ENCODE data around the gene GPSM1.

The GPSM1 gene

GRCh38 chr9:136394312-136395019 lies 67.1 kb downstream of the GPSM1 start:
- Histone ChIP-seq H3K4me1 (ENCODE audit: insufficient read depth, low read length, poor library complexity, severe bottlenecking) (peaks cover 12% of the 10 kb centered on the region), H3K79me2 (ENCODE audit: insufficient read depth, low read length) (peaks cover 22% of the 10 kb centered on the region), H2AFZ (ENCODE audit: low read length) (no peak overlapping the region), H3K27me3 (ENCODE audit: insufficient read depth, low read length, poor library complexity, severe bottlenecking) (no peaks in the 10 kb centered on the region), H3K9ac (ENCODE audit: low read depth, low read length, poor library complexity, severe bottlenecking) (no peak overlapping the region), H3F3A (ENCODE audit: low read depth) (no peaks in the 10 kb centered on the region), H3K9me3 (ENCODE audit: insufficient read depth, low read depth, low read length) (no peaks in the 10 kb centered on the region), H3K36me3 (ENCODE audit: insufficient read depth, low read length) (peaks cover 39% of the 10 kb centered on the region; the same call in 1 of the 2 replicates), H4K20me1 (ENCODE audit: insufficient read depth, low read length, poor library complexity, severe bottlenecking) (peaks cover 16% of the 10 kb centered on the region), H3K4me3 (ENCODE audit: low read length, poor library complexity, severe bottlenecking) (no peak overlapping the region), H3K9me2 (replicated peaks; ENCODE audit: low read depth, low read length) (no peaks in the 10 kb centered on the region), H3K4me2 (ENCODE audit: low read depth, low read length, poor library complexity, severe bottlenecking) (no peak overlapping the region)
- no peak for TF ChIP-seq CTCF (conservative IDR thresholded peaks at IDR 0.05; ENCODE audit: low read length)

- Histone ChIP-seq H3F3A (ENCODE audit: low read depth) (no peaks in the 10 kb centered on the region), H3K36me3 (ENCODE audit: insufficient read depth, low read length) (peaks cover 39% of the 10 kb centered on the region; the same call in 1 of the 2 replicates)
Observed at GRCh38 chr9:136395020-136395340, 67.6 kb downstream of the GPSM1 start.

GRCh38 chr9:136395345-136396218 lies 68.2 kb downstream of the GPSM1 start:
- Histone ChIP-seq H3K4me3 (ENCODE audit: low read length, poor library complexity, severe bottlenecking) (no peak overlapping the region), H3K79me2 (ENCODE audit: insufficient read depth, low read length) (peaks cover 27% of the 10 kb centered on the region), H3K27me3 (ENCODE audit: insufficient read depth, low read length, poor library complexity, severe bottlenecking) (no peaks in the 10 kb centered on the region), H3K9ac (ENCODE audit: low read depth, low read length, poor library complexity, severe bottlenecking) (no peak overlapping the region), H4K20me1 (ENCODE audit: insufficient read depth, low read length, poor library complexity, severe bottlenecking) (peaks cover 21% of the 10 kb centered on the region), H3K4me2 (ENCODE audit: low read depth, low read length, poor library complexity, severe bottlenecking) (no peak overlapping the region), H3K9me3 (ENCODE audit: insufficient read depth, low read depth, low read length) (no peaks in the 10 kb centered on the region), H3K36me3 (ENCODE audit: insufficient read depth, low read length) (peaks cover 39% of the 10 kb centered on the region; the same call in 1 of the 2 replicates), H3K9me2 (replicated peaks; ENCODE audit: low read depth, low read length) (no peaks in the 10 kb centered on the region), H3F3A (ENCODE audit: low read depth) (no peaks in the 10 kb centered on the region), H3K4me1 (ENCODE audit: insufficient read depth, low read length, poor library complexity, severe bottlenecking) (peaks cover 17% of the 10 kb centered on the region), H2AFZ (ENCODE audit: low read length) (no peak overlapping the region)
- TF ChIP-seq CTCF (conservative IDR thresholded peaks at IDR 0.05; ENCODE audit: low read length) (no peak), EZH2phosphoT487 (IDR thresholded peaks at IDR 0.05; ENCODE audit: borderline replicate concordance) (no peak)

More at GRCh38 chr9:136395020-136395340, 67.6 kb downstream of the GPSM1 start:
- Histone ChIP-seq H3K4me2 (ENCODE audit: low read depth, low read length, poor library complexity, severe bottlenecking) (no peak overlapping the region), H4K20me1 (ENCODE audit: insufficient read depth, low read length, poor library complexity, severe bottlenecking) (peaks cover 21% of the 10 kb centered on the region), H3K79me2 (ENCODE audit: insufficient read depth, low read length) (peaks cover 27% of the 10 kb centered on the region), H3K9me3 (ENCODE audit: insufficient read depth, low read depth, low read length) (no peaks in the 10 kb centered on the region), H3K27me3 (ENCODE audit: insufficient read depth, low read length, poor library complexity, severe bottlenecking) (no peaks in the 10 kb centered on the region), H3K4me1 (ENCODE audit: insufficient read depth, low read length, poor library complexity, severe bottlenecking) (peaks cover 12% of the 10 kb centered on the region), H2AFZ (ENCODE audit: low read length) (no peak overlapping the region), H3K9me2 (replicated peaks; ENCODE audit: low read depth, low read length) (no peaks in the 10 kb centered on the region), H3K9ac (ENCODE audit: low read depth, low read length, poor library complexity, severe bottlenecking) (no peak overlapping the region), H3K4me3 (ENCODE audit: low read length, poor library complexity, severe bottlenecking) (no peak overlapping the region)
- TF ChIP-seq CTCF (conservative IDR thresholded peaks at IDR 0.05; ENCODE audit: low read length) (no peak), EZH2phosphoT487 (IDR thresholded peaks at IDR 0.05; ENCODE audit: borderline replicate concordance) (no peak)
